HFF-Myc (cell line): Measurements from ENCODE around the gene ABI3.

Source experiments
- DNase-seq: peaks from one replicate; pipeline ENCODE4 v3.0.0-alpha.2; 2011; ENCODE audit warnings: low read depth; ENCODE audit errors: extremely low read depth
- H3K4me3 ChIP-seq: replicated peaks from 2 replicates; pipeline ENCODE4 v1.5.1; 2011; ENCODE audit warnings: low read depth, mild to moderate bottlenecking, control low read depth, low read length
- CTCF ChIP-seq: IDR thresholded peaks from 2 replicates; pipeline ENCODE4 v1.5.1; 2012; ENCODE audit warnings: mild to moderate bottlenecking, low read depth, low read length, control low read depth; ENCODE audit errors: missing control alignments

ABI3 gene

GRCh38 chr17:49230636-49231562 lies 20.4 kb downstream of the ABI3 start, which contains the start of gene PHOSPHO1:
Gene PHOSPHO1 (minus strand): TSS chr17:49230787. CDS start chr17:49226691, 4,096 bp downstream.
- TF ChIP-seq CTCF = no peak
- peak within 1 kb of the TSS; percentile 53 for H3K4me3 ChIP-seq
- no peak for DNase-seq

- DNase-seq = no peak
- H3K4me3 ChIP-seq = no peak overlapping the region
- no peak for TF ChIP-seq CTCF
These were observed 21.0 kb downstream of the ABI3 start for GRCh38 chr17:49231563-49231894.

GRCh38 chr17:49234509-49235080 lies 24.1 kb downstream of the ABI3 start:
- TF ChIP-seq CTCF = no peak
- no peak for DNase-seq

GRCh38 chr17:49235896-49236295 lies 25.4 kb downstream of the ABI3 start:
- TF ChIP-seq CTCF = no peak
- DNase-seq = no peak
- H3K4me3 ChIP-seq = no peak overlapping the region

More at GRCh38 chr17:49234509-49235080, 24.1 kb downstream of the ABI3 start:
- no peak overlapping the region for H3K4me3 ChIP-seq

GRCh38 chr17:49239963-49240362 lies 29.5 kb downstream of the ABI3 start:
- no peak for TF ChIP-seq CTCF
- H3K4me3 ChIP-seq = no peak overlapping the region
- DNase-seq = no peak

GRCh38 chr17:49240619-49241018 lies 30.1 kb downstream of the ABI3 start:
- TF ChIP-seq CTCF = no peak
- no peak for DNase-seq
- H3K4me3 ChIP-seq = no peak overlapping the region
